Thyroid gland (tissue), 4 donors: Measurements from ENCODE around the gene PHEX.

Source experiments
- CTCF ChIP-seq, 6 experiments: fragments of 200-600 bp in 3 of 6; fragments of 450-650 bp in 3 of 6; sonication (generic) in 3 of 6; IDR thresholded peaks; one replicate each; pipeline ENCODE4 v1.5.1; 2016 to 2019; ENCODE audit warnings: antibody characterized with exemption in 6 of 6, mild to moderate bottlenecking in 2 of 6, inconsistent platforms in 1 of 6, moderate library complexity in 1 of 6
- POLR2A ChIP-seq, 2 donors: fragments of 450-650 bp; IDR thresholded peaks; one replicate each; pipeline ENCODE4 v1.6.1; 2017; ENCODE audit warnings: antibody characterized with exemption in 2 of 2, mild to moderate bottlenecking in 2 of 2, moderate library complexity in 1 of 2

DNA sequence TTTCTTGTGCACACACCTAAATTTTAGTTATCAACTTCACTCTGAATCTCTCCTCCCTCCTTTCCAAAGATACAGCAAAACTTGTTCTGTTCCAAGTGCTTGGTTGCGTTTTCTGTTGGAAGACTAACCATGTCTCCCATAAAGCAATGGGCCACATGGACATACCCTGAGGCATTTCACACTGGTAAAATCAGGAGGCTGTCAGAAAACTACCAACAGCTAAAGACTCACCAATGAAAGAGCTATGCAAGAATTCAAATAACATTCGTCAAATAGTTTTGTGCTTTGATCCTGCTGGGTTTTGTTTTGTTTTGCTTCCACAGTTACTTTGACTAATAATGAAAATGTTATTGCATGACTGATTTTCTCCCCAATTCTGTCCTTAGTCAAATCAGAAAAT is 46.0 kb downstream of the PHEX start:
- no peak for TF ChIP-seq CTCF (IDR thresholded peaks at IDR 0.05)
- no peak for TF ChIP-seq POLR2A (IDR thresholded peaks at IDR 0.05)
